Adrenal gland (tissue), 12 donors: ENCODE data around the gene COL15A1. TPM values are rescaled to one million over a fixed set of nuclear protein-coding genes. Genes with fewer than 3 reads are reported as not detected.

Experiments
- DNase-seq, 7 donors: peaks; one replicate each; pipeline ENCODE4 v3.0.0-alpha.2; 2019 to 2020
- H3K27ac ChIP-seq, 5 donors: fragments of 200-600 bp; sonication (generic) in 4 of 5; 1 replicate in 3 of 5; 2 replicates in 2 of 5; pipeline versions ENCODE4 v1.5.1 to v1.8.0; 2016 to 2020; ENCODE audit warnings: mild to moderate bottlenecking in 1 of 5
- H3K27me3 ChIP-seq: fragments of 200-600 bp; 2 replicates; pipeline ENCODE4 v1.8.0; 2021
- H3K36me3 ChIP-seq, 2 donors: fragments of 200-600 bp; replicated peaks in 1 of 2; 1 replicate in 1 of 2; 2 replicates in 1 of 2; pipeline versions ENCODE4 v1.5.1 to v1.8.0; 2018 to 2022
- H3K4me1 ChIP-seq, 2 donors: fragments of 200-600 bp; replicated peaks in 1 of 2; 1 replicate in 1 of 2; 2 replicates in 1 of 2; pipeline versions ENCODE4 v1.5.1 to v1.8.0; 2018 to 2021
- H3K4me3 ChIP-seq, 4 donors: fragments of 200-600 bp; sonication (generic) in 3 of 4; one replicate each; pipeline ENCODE4 v1.5.1; 2016 to 2018
- H3K9me3 ChIP-seq, 3 donors: fragments of 200-600 bp; sonication (generic) in 1 of 3; replicated peaks in 1 of 3; 1 replicate in 2 of 3; 2 replicates in 1 of 3; pipeline versions ENCODE4 v1.5.1 to v1.8.0; 2016 to 2021
- CTCF ChIP-seq, 6 experiments: fragments of 450-650 bp in 4 of 6; fragments of 200-600 bp in 2 of 6; sonication (generic) in 1 of 6; IDR thresholded peaks; 1 replicate in 5 of 6; 2 replicates in 1 of 6; pipeline versions ENCODE4 v1.5.1 to v1.8.0; 2016 to 2021; ENCODE audit warnings: antibody characterized with exemption in 6 of 6, mild to moderate bottlenecking in 2 of 6, moderate library complexity in 1 of 6
- POLR2A ChIP-seq, 2 donors: fragments of 450-650 bp; IDR thresholded peaks; one replicate each; pipeline ENCODE4 v1.6.1; 2017; ENCODE audit warnings: antibody characterized with exemption in 2 of 2, mild to moderate bottlenecking in 2 of 2, moderate library complexity in 1 of 2
- WGBS, 4 donors: extraction: QIAGEN DNeasy Blood & Tissue Kit in 2 of 4; methylation state at CpG; one replicate each; pipeline versions ENCODE4 v1.1.5 to v1.1.7; 2013 to 2017; 5-methylcytosine and 5-hydroxymethylcytosine counted together
- intact Hi-C, 2 donors: fragments of 100-400 bp; cut with DNase I; formaldehyde crosslinking; loops; one replicate each; pipeline versions ENCODE4 v1.14.1 to v1.15.0; 2022 to 2023
- polyA plus RNA-seq, 3 donors: library from polyadenylated mRNA; stranded (reverse); fragments of 200-250 nt in 2 of 3; fragments of 350-450 nt in 1 of 3; fragmentation: Illumina TruSeq in 1 of 3; extraction: RNeasy Lipid Tissue Mini Kit (QIAGEN cat#74804) in 1 of 3; gene quantifications; one replicate each; pipeline ENCODE4 v1.2.3, GENCODE V29; 2013 to 2014
- total RNA-seq, 9 donors: library from RNA; depleted of rRNA in 4 of 9; stranded (reverse); fragments of >200 nt in 4 of 9; fragments of 120-200 nt in 1 of 9; fragmentation: NEBNext Ultra II Directional in 1 of 9; extraction: Animal tissue kit (Norgen Biotek cat#: 25700) in 1 of 9; gene quantifications; one replicate each; pipeline versions ENCODE4 v1.1.0 to v1.2.4, GENCODE V29; 2013 to 2023
- donor health status: healthy with polysubstance abuse.
- donor health status: Bipolar disorder and iron deficiency.
- donor health status: DM: yes; HTN: yes; CAD: no.
- donor health status: DM: no; HTN: no; CAD: no.
- donor health status: DM: no; HTN: no; CAD: no.
- donor health status: DM: yes; HTN: yes; CAD: no.

COL15A1 gene
- total and polyA plus RNA-seq, 12 donors: 34.8 to 320 (median 101) TPM

- no peak for DNase-seq
- TF ChIP-seq POLR2A (IDR thresholded peaks at IDR 0.05) (no peak), CTCF (IDR thresholded peaks at IDR 0.05) (no peak)
- Histone ChIP-seq H3K27me3 (no peaks in the 10 kb centered on the region), H3K4me3 (no peak overlapping the region), H3K27ac (no peak overlapping the region), H3K36me3 (peaks cover 0 to 50% of the 10 kb centered on the region in 2 donors), H3K9me3 (no peaks in the 10 kb centered on the region), H3K4me1 (peaks cover 5 to 8% of the 10 kb centered on the region in 2 donors)
- 86 to 95% (median 91%) methylated on average over 7 of the region's 7 CpGs for WGBS, 4 donors
- intact Hi-C loops: no loop called here
Measured at GRCh38 chr9:99038484-99038820, 94.7 kb downstream of the COL15A1 start.

- no peak for DNase-seq
- H3K4me3 ChIP-seq: no peak overlapping the region
- TF ChIP-seq CTCF (IDR thresholded peaks at IDR 0.05): no peak
- TF ChIP-seq POLR2A (IDR thresholded peaks at IDR 0.05): no peak
- WGBS, 4 donors: 62 to 77% (median 66%) methylated on average over 2 of the region's 2 CpGs
- H3K27me3 ChIP-seq: no peaks in the 10 kb centered on the region
- peaks cover 5 to 8% of the 10 kb centered on the region in 2 donors for H3K4me1 ChIP-seq
- H3K36me3 ChIP-seq: peaks cover 0 to 60% of the 10 kb centered on the region in 2 donors
- intact Hi-C loops: no loop called here
- no peak overlapping the region for H3K27ac ChIP-seq
- H3K9me3 ChIP-seq: no peaks in the 10 kb centered on the region
Measured at GRCh38 chr9:99039505-99040182, 95.9 kb downstream of the COL15A1 start.

DNA sequence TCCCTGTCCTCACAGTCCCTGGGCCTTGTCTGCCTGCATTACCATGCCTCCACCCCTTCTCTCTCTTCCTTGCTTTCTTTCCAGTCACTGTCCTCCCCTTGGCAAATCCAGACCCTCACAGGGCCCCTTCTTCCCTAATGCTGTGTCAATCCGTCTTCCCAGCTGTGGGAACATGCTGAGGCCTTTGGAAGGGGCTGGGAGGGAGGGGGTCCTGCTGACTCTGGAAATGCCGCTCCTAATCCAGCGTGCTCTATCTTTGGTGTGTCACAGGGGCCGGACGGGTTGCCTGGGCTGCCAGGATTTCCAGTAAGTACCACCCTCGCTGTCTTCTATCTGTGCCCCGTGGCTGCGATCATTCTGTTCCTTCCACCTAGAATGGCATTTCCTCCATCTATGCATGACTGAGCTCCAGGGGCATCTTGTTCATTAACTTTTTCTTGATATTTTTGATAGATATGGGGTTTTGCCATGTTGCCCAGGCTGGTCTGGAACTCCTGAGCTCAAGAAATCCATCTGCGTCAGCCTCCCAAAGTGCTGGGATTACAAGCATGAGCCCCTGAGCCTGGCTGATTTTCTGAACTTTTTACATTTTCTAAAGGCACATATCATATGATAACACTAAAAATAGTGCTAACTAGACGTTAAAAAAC, 96.7 kb downstream of the COL15A1 start:
- Histone ChIP-seq H3K27ac (peak overlapping the region in 3 of 5 donors; percentile 18 to 59 (median 35)), H3K9me3 (no peaks in the 10 kb centered on the region), H3K4me1 (peaks cover 5 to 8% of the 10 kb centered on the region in 2 donors), H3K27me3 (no peaks in the 10 kb centered on the region), H3K36me3 (peaks cover 0 to 55% of the 10 kb centered on the region in 2 donors), H3K4me3 (no peak overlapping the region)
- no peak for DNase-seq
- WGBS, 4 donors: 80 to 88% (median 84%) methylated on average over 10 of the region's 10 CpGs
- intact Hi-C loops: no loop called here
- TF ChIP-seq POLR2A (IDR thresholded peaks at IDR 0.05) (no peak), CTCF (IDR thresholded peaks at IDR 0.05) (no peak)

DNA sequence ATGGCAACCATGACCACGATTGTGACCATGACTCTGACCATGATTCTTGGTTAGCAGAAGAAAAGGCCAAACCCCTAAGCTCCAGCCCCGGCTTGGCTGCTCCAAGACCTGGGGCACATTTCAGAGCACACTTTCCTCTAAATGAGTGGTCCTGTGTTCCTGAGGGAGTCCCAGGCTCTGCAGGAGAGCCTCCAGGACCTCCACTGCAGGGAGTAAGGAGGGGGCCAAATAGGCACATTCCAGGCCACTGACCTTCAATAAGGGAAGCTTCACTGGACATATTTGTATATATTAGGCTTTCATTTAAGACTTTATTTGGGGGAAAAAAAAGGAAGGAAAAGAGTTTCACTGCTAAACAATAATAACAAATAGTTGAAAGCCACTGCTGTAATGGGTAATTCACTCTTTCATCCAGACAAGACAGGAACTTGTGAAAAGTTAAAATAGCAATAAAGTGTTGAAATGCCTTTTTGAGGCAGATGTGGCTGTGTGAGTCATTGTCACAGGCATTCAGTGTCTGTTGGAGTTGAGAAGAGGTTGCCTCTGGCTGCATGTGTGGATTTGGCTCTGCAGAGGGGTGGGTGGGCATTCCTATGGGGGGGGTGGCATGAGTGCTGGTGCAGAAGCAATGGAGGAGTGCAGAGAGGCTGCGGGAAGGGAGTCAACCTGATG, 97.3 kb downstream of the COL15A1 start:
- Histone ChIP-seq H3K4me1 (peaks cover 5 to 8% of the 10 kb centered on the region in 2 donors), H3K27me3 (no peaks in the 10 kb centered on the region), H3K9me3 (no peaks in the 10 kb centered on the region), H3K4me3 (no peak overlapping the region), H3K36me3 (peaks cover 0 to 50% of the 10 kb centered on the region in 2 donors), H3K27ac (peak overlapping the region in 3 of 5 donors; percentile 18 to 59 (median 35))
- DNase-seq: peak in 3 of 7 donors; percentile 35 to 44 (median 43)
- no peak for TF ChIP-seq POLR2A (IDR thresholded peaks at IDR 0.05)
- no peak for TF ChIP-seq CTCF (IDR thresholded peaks at IDR 0.05)
- intact Hi-C loops: no loop called here
- whole genome bisulfite sequencing, 4 donors: 65 to 80% (median 73%) methylated on average over 3 of the region's 3 CpGs
